Superior temporal gyrus (tissue), 1 donor: Measurements from ENCODE around the gene YWHAH.
A peak's percentile ranks its signal among the peaks of the same experiment; 100 is the strongest.

Source experiments
- DNase-seq: peaks from one replicate; pipeline ENCODE4 v3.0.0-alpha.2; 2016; ENCODE audit errors: extremely low spot score

YWHAH gene

DNA sequence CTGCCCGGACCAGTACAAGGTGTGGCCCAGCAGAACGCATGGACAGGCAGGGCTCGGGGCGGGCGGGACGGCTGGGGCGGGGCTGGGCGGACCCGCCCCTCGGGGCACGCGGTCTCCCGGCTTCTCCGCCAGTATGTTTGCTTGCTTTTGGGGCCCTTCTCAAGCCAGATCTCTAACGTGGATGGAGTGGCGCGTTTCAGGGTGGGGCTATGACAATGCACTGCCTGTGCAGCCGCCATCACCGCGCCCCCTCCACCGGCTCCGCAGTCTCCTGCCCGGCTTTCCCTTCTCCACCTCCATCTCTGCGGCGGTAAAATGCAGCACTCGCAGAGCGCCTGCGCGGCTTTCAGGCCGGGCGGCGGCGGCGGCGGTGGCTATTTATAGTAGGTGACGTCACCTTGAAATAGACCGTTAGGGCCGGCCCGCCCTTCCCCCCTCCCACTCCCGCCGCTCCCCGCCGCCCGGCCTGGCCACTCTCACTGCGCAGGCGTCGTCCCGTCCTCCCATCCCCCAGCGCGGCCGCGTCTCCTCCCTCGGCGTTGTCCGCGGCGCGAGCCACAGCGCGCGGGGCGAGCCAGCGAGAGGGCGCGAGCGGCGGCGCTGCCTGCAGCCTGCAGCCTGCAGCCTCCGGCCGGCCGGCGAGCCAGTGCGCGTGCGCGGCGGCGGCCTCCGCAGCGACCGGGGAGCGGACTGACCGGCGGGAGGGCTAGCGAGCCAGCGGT, at the start of gene YWHAH:
TSS of gene YWHAH (plus strand) at position 558 of the 722 bp plus-strand sequence. CDS start 199 bp downstream, outside the sequence.
- DNase-seq, result peak; percentile 95

- DNase-seq, result no peak
Measured at GRCh38 chr22:31895411-31896123, 48.8 kb upstream of the YWHAH start.

- no peak for DNase-seq
Measured at GRCh38 chr22:31896472-31896871, 47.9 kb upstream of the YWHAH start.

DNA sequence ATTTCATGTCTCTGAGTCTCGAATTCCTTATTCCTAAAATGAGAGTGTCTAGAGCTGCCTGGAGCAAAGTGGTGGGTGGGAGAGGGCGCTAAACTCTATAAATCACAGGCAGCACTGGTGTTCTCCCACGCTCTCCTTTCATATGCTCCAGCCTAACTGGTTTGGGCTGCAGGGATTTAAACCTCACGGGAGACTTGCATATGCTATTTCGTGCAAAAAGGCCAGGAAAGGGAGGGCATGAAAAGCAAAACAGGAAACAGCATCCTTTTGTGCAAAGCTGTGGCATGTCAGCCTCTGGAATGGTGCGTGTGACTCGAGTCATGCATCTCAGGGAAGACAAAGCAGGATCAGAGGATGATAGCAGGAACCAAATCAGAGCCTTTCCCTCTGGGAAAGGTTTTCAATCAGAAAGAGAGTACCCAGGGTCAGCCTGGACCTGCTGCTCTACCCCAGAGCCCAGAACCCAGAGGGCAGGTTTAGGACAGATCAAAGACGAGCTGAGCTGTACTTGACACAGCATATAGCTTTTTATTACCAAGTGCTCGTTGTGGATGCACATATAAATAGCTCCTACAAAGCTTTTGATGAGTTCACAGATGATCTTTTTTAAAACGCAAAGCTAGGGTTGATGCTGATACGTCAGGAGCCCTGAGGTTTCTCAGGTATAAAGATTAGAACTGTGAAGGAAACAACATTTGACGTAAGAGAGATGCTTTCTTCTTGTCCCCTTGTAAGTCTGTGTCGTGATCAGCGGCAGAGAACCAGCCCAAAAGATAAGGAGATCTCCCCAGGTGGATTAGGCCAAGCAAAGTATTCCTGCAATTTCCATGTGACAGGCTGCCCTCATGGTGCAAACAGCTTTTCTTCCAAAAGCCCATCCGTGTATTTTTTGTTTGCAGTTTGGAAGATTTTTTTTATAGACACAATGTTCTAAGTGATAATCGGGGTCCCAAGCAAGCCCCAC, 46.2 kb upstream of the YWHAH start:
- peak; percentile 68 for DNase-seq

GRCh38 chr22:31898926-31899325, 45.4 kb upstream of the YWHAH start:
- peak; percentile 80 for DNase-seq

DNA sequence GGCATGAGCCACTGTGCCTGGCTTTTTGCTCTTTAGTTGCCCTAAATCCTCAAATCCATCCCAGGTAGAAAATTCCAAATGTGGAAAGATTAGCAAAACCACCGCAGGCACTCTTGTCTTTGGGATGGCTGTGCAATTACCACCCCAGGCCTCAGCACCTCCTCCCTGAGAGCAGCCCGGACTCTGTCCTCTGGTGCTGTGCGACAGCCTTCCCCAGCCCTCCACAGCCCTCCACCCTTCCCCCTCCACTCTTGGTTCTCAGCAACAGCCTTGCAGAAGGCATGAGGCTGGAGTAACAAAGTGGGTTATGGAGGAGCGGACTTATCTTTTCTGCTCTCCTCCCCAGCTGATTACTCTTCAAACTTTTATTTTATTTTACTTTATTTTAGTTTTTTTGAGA, 44.7 kb upstream of the YWHAH start:
- DNase-seq, result no peak

DNA sequence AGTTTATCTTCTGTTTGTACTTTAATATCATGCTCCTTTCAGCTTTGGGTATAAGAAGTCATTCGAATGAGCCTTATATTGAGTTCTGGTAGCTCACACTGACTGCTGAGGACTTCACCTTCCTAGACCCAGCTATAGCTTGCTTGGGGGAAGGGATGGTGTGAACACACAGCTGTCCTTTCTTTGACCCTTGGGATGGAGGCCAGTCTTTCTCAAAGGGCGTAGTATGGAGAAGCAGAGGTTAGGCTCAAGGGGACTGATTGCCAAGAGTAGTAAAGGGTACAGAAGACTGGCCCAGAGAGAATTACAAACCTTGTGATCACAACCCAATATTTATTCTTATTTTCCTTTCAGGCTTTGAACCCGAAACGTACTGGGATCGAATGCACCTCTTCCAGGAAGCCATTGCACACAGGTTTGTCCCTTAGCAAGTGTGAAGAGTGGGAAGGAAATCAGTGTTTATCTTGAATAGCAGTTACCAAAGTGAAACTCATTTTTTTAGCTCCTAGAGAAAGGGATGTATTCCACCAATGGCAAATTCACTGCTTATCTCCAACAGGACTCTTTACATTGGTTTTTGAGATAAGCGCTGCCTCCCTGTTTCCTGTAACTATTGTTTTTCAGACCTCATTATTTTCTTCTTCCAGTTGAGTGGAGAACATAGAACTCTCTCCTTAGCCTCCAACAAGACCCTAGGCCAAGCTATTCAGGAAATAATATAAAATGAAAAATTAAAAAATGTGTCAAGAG, 42.8 kb upstream of the YWHAH start:
- no peak for DNase-seq

- no peak for DNase-seq
Measured at GRCh38 chr22:31904651-31905050, 39.7 kb upstream of the YWHAH start.

- no peak for DNase-seq
Measured at GRCh38 chr22:31905356-31905755, 39.0 kb upstream of the YWHAH start.

GRCh38 chr22:31906086-31906485, 38.2 kb upstream of the YWHAH start:
- no peak for DNase-seq

- DNase-seq, result no peak
Measured at GRCh38 chr22:31906569-31906968, 37.8 kb upstream of the YWHAH start.

- no peak for DNase-seq
Measured at GRCh38 chr22:31909977-31910376, 34.4 kb upstream of the YWHAH start.

DNA sequence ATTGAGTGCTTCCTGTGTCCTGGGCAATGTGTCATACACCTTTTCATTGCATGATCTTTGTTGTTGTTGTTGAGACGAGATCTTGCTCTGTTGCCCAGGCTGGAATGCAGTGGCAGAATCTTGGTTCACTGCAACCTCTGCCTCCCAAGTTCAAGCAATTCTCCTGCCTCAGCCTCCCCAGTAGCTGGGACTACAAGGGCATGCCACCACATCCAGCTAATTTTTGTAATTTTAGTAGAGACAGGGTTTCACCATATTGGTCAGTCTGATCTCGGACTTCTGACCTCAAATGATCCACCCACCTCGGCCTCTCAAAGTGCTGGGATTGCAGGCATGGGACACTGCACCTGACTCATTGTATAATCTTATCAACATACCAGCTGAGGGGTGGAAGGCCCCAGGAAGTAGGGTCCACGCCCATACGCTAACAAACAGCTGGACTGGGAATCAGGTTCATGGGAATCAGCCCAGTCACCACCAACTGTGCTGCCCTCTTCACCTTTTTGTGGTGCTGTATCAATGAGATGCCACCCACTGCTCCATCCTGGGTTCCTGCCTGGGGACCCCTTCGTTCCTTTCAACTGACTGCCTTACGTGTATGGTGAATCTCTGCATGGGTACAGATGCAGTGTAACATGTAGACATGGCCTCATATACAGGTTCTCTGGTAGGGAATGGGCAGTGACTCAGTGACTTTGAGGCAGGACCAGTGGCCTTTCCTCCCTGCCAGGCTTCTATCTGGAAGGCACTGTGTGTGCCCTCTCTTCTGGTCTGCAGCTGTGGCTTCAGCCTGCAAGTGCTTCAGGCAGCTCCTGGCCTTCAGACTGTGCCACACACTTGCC, 32.5 kb upstream of the YWHAH start:
- DNase-seq, result no peak

DNA sequence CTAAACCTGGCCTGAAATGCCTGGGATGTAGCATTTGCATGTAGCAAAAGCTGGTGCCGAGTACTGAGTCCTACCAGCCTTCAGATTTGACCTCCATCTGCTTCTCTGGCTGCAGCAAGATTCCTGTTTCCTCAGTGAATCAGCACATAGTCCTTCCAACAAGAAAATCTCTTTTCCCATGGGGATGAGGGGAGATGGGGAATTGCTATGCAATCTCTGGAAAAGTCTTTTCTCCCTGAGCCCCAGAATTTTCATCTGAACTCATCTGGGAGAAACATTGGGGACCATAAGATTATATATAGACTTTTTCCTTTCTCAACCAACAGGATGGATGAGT, 32.0 kb upstream of the YWHAH start:
- DNase-seq, result no peak

- no peak for DNase-seq
Measured at GRCh38 chr22:31915586-31915985, 28.7 kb upstream of the YWHAH start.

DNA sequence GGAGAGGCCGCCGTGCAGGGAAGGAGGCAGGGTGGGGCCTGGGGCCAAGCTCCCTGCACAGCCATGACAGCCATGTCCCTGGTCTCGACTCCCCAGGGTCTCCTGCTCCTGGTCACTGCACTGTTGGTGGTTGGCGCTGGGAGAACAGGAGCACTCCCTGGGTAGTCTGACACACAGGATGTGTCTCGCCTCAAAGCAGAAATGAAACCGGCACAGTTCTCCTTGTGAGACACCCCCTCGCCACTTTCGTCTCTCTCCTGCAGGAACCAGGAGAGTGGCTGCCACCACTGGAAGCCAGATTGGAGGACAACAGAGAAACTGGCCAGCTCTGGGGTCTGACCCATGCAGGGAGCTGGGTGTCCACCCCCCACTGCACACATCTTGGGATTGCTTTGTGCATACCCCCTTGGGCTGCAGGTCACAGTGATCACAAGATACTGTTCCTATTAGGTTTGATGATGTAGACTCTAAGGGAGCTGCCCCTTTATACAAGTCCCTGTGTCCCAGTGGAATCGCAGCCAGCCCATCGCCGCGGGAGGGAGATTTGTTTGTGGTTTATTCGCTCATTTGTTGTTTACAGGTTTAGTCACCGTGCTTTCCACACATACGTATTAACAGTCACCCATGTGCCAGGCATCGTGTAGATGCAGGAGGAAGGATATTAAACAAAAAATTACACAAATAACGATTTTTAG, 27.0 kb upstream of the YWHAH start:
- no peak for DNase-seq

DNA sequence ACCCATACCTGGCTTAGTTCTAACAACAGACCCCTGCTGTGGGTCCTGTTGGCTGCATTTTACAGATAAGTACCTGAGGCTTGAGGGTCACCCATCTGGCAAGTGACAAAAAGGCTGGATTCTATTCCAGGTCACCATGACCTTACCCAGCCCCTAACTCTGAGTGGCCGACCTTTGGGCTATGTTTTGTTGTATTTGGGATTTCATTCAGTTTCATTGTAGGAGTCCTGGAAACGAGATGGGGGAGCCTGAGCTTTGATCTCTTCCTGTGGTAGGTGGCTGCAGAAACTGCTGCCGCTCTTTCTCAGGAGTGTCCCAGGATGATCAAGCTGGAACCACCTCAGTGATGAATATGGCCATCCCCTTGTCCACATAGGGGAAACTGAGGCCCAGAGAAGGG, 24.6 kb upstream of the YWHAH start:
- no peak for DNase-seq

- no peak for DNase-seq
Measured at GRCh38 chr22:31920306-31920705, 24.0 kb upstream of the YWHAH start.

GRCh38 chr22:31921106-31921505, 23.2 kb upstream of the YWHAH start:
- DNase-seq, result no peak

DNA sequence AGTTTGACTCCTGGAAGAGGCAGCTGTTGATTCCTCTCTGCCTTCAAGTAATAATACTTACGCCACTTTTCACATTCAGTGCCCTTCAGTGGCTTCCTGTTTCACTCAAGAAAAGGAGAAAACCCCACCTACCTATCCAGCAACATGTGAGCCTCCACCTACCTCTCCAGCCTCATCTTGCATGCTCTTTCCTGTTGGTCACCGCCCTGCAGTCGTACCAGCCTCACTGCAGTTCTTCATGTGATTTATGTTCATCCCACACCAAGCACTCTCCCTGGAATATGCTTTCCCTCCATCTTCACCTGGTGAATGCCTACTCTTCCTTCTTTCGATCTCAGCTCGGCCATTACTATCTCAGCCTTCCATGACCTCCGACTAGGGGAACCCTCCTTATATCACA, 21.8 kb upstream of the YWHAH start:
- no peak for DNase-seq
